Measurements from ENCODE around the gene EML6. TPM values are rescaled to one million over a fixed set of nuclear protein-coding genes. Genes with fewer than 3 reads are reported as not detected.

Gene EML6
- polyA plus RNA-seq, 1 donor = 6.0 TPM

GRCh38 chr2:54918647-54919280, 195.3 kb downstream of the EML6 start:
- Histone ChIP-seq H3K4me3 (ENCODE audit: low read length) (no peak overlapping the region), H3K27me3 (ENCODE audit: control insufficient read depth, insufficient read depth, low read length) (no peaks in the 10 kb centered on the region), H3K27ac (ENCODE audit: low read length) (no peak overlapping the region), H3K9me3 (ENCODE audit: control insufficient read depth, low read depth, low read length) (peaks cover 3% of the 10 kb centered on the region), H3K36me3 (ENCODE audit: control insufficient read depth, insufficient read depth, low read length) (no peaks in the 10 kb centered on the region), H3K4me1 (ENCODE audit: control insufficient read depth, insufficient read depth, low read length) (no peaks in the 10 kb centered on the region)
- no peak for DNase-seq
- WGBS (ENCODE audit: insufficient coverage, low lambda C conversion rate) = 100% methylated on average over 1 of the region's 7 CpGs

DNA sequence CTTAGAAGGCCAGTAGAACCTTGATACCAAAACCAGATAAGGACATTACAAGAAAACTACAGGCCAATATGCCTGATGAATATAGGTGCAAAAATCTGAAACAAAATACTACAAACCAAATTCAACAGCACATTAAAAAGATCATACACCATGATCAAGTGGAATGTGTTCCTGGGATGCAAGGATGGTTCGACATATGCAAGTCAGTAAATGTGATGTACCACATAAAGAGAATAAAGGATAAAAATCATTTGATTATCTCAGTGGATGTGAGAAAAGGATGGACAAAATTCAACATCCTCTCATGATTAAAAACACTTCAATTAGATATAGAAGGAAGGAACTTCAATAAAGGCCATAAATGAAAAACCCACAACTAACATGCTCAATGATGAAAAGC, 197.2 kb downstream of the EML6 start:
- no peaks in the 10 kb centered on the region for H3K27me3 ChIP-seq (ENCODE audit: control insufficient read depth, insufficient read depth, low read length)
- no peak overlapping the region for H3K4me3 ChIP-seq (ENCODE audit: low read length)
- no CpG with 5 or more reads among the region's 1 CpG for WGBS (ENCODE audit: insufficient coverage, low lambda C conversion rate)
- no peaks in the 10 kb centered on the region for H3K4me1 ChIP-seq (ENCODE audit: control insufficient read depth, insufficient read depth, low read length)
- no peaks in the 10 kb centered on the region for H3K36me3 ChIP-seq (ENCODE audit: control insufficient read depth, insufficient read depth, low read length)
- no peak for DNase-seq
- peaks cover 3% of the 10 kb centered on the region for H3K9me3 ChIP-seq (ENCODE audit: control insufficient read depth, low read depth, low read length)
- H3K27ac ChIP-seq (ENCODE audit: low read length) = no peak overlapping the region

- DNase-seq = no peak
- WGBS (ENCODE audit: insufficient coverage, low lambda C conversion rate) = no CpG with 5 or more reads among the region's 1 CpG
- no peaks in the 10 kb centered on the region for H3K27me3 ChIP-seq (ENCODE audit: control insufficient read depth, insufficient read depth, low read length)
Measured at GRCh38 chr2:54924121-54924520, 200.7 kb downstream of the EML6 start.

GRCh38 chr2:54925022-54925421, 201.6 kb downstream of the EML6 start:
- peaks cover 3% of the 10 kb centered on the region for H3K9me3 ChIP-seq (ENCODE audit: control insufficient read depth, low read depth, low read length)
- H3K27me3 ChIP-seq (ENCODE audit: control insufficient read depth, insufficient read depth, low read length) = no peaks in the 10 kb centered on the region
- no peak overlapping the region for H3K27ac ChIP-seq (ENCODE audit: low read length)
- no CpG with 5 or more reads among the region's 4 CpGs for WGBS (ENCODE audit: insufficient coverage, low lambda C conversion rate)
- H3K36me3 ChIP-seq (ENCODE audit: control insufficient read depth, insufficient read depth, low read length) = no peaks in the 10 kb centered on the region
- no peak overlapping the region for H3K4me3 ChIP-seq (ENCODE audit: low read length)
- DNase-seq = no peak
- no peaks in the 10 kb centered on the region for H3K4me1 ChIP-seq (ENCODE audit: control insufficient read depth, insufficient read depth, low read length)

More at GRCh38 chr2:54924121-54924520, 200.7 kb downstream of the EML6 start:
- H3K27ac ChIP-seq (ENCODE audit: low read length) = no peak overlapping the region
- H3K36me3 ChIP-seq (ENCODE audit: control insufficient read depth, insufficient read depth, low read length) = no peaks in the 10 kb centered on the region
- H3K4me3 ChIP-seq (ENCODE audit: low read length) = no peak overlapping the region
- no peaks in the 10 kb centered on the region for H3K4me1 ChIP-seq (ENCODE audit: control insufficient read depth, insufficient read depth, low read length)
- peaks cover 3% of the 10 kb centered on the region for H3K9me3 ChIP-seq (ENCODE audit: control insufficient read depth, low read depth, low read length)

DNA sequence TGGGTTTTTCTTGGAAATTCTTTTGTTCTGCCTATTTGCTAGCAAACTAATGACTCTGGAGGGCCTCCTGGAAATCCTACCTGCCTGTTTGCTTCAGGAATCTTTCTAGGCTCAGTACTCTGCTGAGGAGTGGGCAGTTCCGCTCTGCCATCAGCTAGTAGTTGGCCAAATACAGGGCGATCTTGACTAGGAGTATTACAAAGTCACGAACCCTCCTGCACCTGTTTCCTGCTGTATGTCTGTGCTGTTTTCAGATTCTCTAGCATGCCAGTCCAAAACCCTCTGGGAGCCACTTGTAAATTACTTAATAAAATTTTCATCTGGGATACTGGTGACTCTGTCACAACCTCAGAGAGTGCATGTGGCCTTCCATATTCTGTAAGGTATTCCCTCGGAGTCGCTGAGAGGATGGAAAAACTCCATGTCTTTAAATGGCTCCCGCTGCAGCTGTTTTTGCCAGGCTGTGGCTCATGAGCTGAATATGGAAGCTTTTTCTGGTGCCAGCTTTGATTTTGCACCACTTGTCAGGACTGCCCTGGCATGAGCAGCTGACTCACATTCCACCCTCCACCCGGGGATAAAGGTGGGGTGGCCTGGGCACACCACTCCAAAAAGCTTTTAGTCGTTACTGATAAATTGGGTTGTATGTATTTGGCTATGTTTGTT, 203.8 kb downstream of the EML6 start:
- H3K27me3 ChIP-seq (ENCODE audit: control insufficient read depth, insufficient read depth, low read length) = no peaks in the 10 kb centered on the region
- no peak overlapping the region for H3K4me3 ChIP-seq (ENCODE audit: low read length)
- H3K4me1 ChIP-seq (ENCODE audit: control insufficient read depth, insufficient read depth, low read length) = no peaks in the 10 kb centered on the region
- DNase-seq = no peak
- no peak overlapping the region for H3K27ac ChIP-seq (ENCODE audit: low read length)
- H3K9me3 ChIP-seq (ENCODE audit: control insufficient read depth, low read depth, low read length) = no peaks in the 10 kb centered on the region
- no CpG with 5 or more reads among the region's 8 CpGs for WGBS (ENCODE audit: insufficient coverage, low lambda C conversion rate)
- H3K36me3 ChIP-seq (ENCODE audit: control insufficient read depth, insufficient read depth, low read length) = no peaks in the 10 kb centered on the region

DNA sequence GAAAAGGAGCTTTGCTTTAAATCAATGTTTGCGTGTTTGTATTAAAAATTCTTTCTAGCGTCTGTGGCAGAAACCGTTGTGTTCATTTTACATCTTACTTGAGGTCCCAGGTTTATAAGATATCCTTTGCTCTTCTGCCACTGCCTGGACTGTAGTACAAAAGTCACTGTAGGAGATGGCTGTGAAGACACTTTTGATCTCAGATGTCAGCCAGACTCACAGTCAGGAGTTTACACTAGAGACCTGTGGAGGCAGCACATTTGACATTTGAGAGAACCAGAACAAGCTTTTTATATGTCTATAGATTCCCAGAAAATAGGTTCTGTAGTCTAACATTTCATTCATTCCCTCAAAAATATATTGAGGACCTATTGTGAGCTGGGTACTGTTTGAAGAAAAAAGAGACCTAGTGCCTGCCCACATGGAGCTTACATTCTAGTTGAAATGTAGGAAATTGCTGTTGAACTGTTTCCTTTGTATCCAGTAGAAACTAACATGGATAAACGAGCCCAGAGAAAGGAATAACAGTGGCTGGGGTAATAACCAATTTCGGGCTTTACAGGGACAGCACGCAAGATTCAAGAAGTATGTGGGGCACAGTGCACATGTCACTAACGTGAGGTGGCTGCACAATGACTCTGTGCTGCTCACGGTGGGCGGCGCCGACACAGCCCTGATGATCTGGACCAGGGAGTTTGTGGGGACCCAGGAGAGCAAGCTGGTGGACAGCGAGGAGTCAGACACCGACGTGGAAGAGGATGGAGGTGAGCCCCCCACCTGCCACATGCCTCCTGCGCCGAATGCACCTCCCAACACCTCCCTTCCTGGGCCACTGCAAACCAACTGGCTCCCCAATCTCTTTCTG, 204.5 kb downstream of the EML6 start:
- Histone ChIP-seq H3K27me3 (ENCODE audit: control insufficient read depth, insufficient read depth, low read length) (no peaks in the 10 kb centered on the region), H3K36me3 (ENCODE audit: control insufficient read depth, insufficient read depth, low read length) (no peaks in the 10 kb centered on the region), H3K27ac (ENCODE audit: low read length) (no peak overlapping the region), H3K4me3 (ENCODE audit: low read length) (no peak overlapping the region), H3K9me3 (ENCODE audit: control insufficient read depth, low read depth, low read length) (no peaks in the 10 kb centered on the region), H3K4me1 (ENCODE audit: control insufficient read depth, insufficient read depth, low read length) (no peaks in the 10 kb centered on the region)
- 100% methylated on average over 2 of the region's 16 CpGs for WGBS (ENCODE audit: insufficient coverage, low lambda C conversion rate)
- no peak for DNase-seq

GRCh38 chr2:54928719-54929118, 205.3 kb downstream of the EML6 start:
- H3K4me3 ChIP-seq (ENCODE audit: low read length) = no peak overlapping the region
- H3K27me3 ChIP-seq (ENCODE audit: control insufficient read depth, insufficient read depth, low read length) = no peaks in the 10 kb centered on the region
- H3K27ac ChIP-seq (ENCODE audit: low read length) = no peak overlapping the region
- 100% methylated on average over 1 of the region's 4 CpGs for WGBS (ENCODE audit: insufficient coverage, low lambda C conversion rate)
- peak; percentile 17 to 21 for DNase-seq
- no peaks in the 10 kb centered on the region for H3K9me3 ChIP-seq (ENCODE audit: control insufficient read depth, low read depth, low read length)
- no peaks in the 10 kb centered on the region for H3K36me3 ChIP-seq (ENCODE audit: control insufficient read depth, insufficient read depth, low read length)
- no peaks in the 10 kb centered on the region for H3K4me1 ChIP-seq (ENCODE audit: control insufficient read depth, insufficient read depth, low read length)

DNA sequence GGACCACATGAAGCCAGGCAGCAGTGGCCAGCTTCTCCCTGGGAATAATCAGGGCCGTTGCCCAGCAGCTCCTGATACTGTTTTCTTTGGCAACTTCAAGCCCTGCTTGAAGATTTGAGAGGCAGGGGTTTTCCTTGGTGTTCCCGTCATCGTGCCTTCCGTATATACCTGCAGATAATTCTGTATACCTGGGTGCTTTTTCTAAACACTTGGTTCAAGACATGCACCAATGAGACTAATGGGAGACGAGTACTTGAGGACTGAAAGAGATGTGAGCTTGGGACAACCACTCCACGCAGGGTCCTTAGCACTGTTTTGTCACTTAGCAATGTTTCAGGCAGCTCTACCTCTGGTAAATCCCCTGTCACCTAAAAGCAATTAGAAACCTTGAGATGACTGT, 208.0 kb downstream of the EML6 start:
- no peaks in the 10 kb centered on the region for H3K27me3 ChIP-seq (ENCODE audit: control insufficient read depth, insufficient read depth, low read length)
- H3K9me3 ChIP-seq (ENCODE audit: control insufficient read depth, low read depth, low read length) = no peaks in the 10 kb centered on the region
- no peaks in the 10 kb centered on the region for H3K36me3 ChIP-seq (ENCODE audit: control insufficient read depth, insufficient read depth, low read length)
- no peak overlapping the region for H3K4me3 ChIP-seq (ENCODE audit: low read length)
- WGBS (ENCODE audit: insufficient coverage, low lambda C conversion rate) = 100% methylated on average over 1 of the region's 6 CpGs
- no peak overlapping the region for H3K27ac ChIP-seq (ENCODE audit: low read length)
- no peaks in the 10 kb centered on the region for H3K4me1 ChIP-seq (ENCODE audit: control insufficient read depth, insufficient read depth, low read length)
- no peak for DNase-seq

- WGBS (ENCODE audit: insufficient coverage, low lambda C conversion rate) = 94% methylated on average over 3 of the region's 4 CpGs
Measured at GRCh38 chr2:54935389-54935788, 211.9 kb downstream of the EML6 start.

DNA sequence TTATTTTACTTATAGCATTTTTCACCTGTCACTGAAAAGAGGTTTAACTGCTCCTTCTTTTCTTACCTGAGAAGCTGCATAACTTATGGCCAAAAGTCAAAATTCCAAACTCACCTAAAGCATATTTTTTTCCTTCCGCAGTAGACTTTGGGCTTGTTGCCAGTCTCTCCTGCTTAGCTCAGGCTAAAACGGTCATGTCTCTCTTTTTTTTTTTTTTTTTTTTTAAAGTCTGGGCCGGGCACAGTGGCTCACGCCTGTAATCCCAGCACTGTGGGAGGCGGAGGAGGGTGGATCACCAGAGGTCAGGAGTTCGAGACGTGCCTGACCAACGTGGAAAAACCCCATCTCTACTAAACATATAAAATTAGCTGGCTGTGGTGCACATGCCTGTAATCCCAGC, 213.3 kb downstream of the EML6 start:
- peaks cover 10% of the 10 kb centered on the region for H3K9me3 ChIP-seq (ENCODE audit: control insufficient read depth, low read depth, low read length)
- no peak overlapping the region for H3K4me3 ChIP-seq (ENCODE audit: low read length)
- no peak overlapping the region for H3K27ac ChIP-seq (ENCODE audit: low read length)
- no peaks in the 10 kb centered on the region for H3K36me3 ChIP-seq (ENCODE audit: control insufficient read depth, insufficient read depth, low read length)
- H3K4me1 ChIP-seq (ENCODE audit: control insufficient read depth, insufficient read depth, low read length) = no peaks in the 10 kb centered on the region
- no peaks in the 10 kb centered on the region for H3K27me3 ChIP-seq (ENCODE audit: control insufficient read depth, insufficient read depth, low read length)
- WGBS (ENCODE audit: insufficient coverage, low lambda C conversion rate) = 83% methylated on average over 2 of the region's 8 CpGs
- DNase-seq = no peak

More at GRCh38 chr2:54935389-54935788, 211.9 kb downstream of the EML6 start:
- Histone ChIP-seq H3K4me3 (ENCODE audit: low read length) (no peak overlapping the region), H3K27ac (ENCODE audit: low read length) (no peak overlapping the region), H3K36me3 (ENCODE audit: control insufficient read depth, insufficient read depth, low read length) (no peaks in the 10 kb centered on the region), H3K27me3 (ENCODE audit: control insufficient read depth, insufficient read depth, low read length) (no peaks in the 10 kb centered on the region), H3K9me3 (ENCODE audit: control insufficient read depth, low read depth, low read length) (peaks cover 10% of the 10 kb centered on the region), H3K4me1 (ENCODE audit: control insufficient read depth, insufficient read depth, low read length) (no peaks in the 10 kb centered on the region)
- DNase-seq = no peak

Measured in large intestine (tissue), 3 donors.